HUES64 (cell line): ENCODE measurements around the gene SIRPG.

Experiments used
- H3K27ac ChIP-seq: 2 replicates; pipeline ENCODE4 v1.7.0; 2013; ENCODE audit warnings: low read depth, low read length, inconsistent platforms
- H3K27me3 ChIP-seq: 2 replicates; pipeline ENCODE4 v1.6.1; 2013; ENCODE audit warnings: mild to moderate bottlenecking, low read length; ENCODE audit not compliant: insufficient read depth
- H3K36me3 ChIP-seq: 2 replicates; pipeline ENCODE4 v1.6.1; 2013; ENCODE audit warnings: mild to moderate bottlenecking, low read length; ENCODE audit not compliant: insufficient read depth
- H3K4me1 ChIP-seq: 2 replicates; pipeline ENCODE4 v1.6.1; 2013; ENCODE audit warnings: mild to moderate bottlenecking, low read length, moderate library complexity; ENCODE audit not compliant: insufficient read depth
- H3K4me3 ChIP-seq: 2 replicates; pipeline ENCODE4 v1.5.1; 2013; ENCODE audit warnings: mild to moderate bottlenecking, low read length, moderate library complexity
- H3K9ac ChIP-seq: 2 replicates; pipeline ENCODE4 v1.6.1; 2013; ENCODE audit warnings: mild to moderate bottlenecking, low read depth, low read length
- H3K9me3 ChIP-seq: 2 replicates; pipeline ENCODE4 v1.6.1; 2013; ENCODE audit warnings: low read depth, low read length; ENCODE audit not compliant: insufficient read depth
- WGBS: fragments of 150-250, 120-280 bp; methylation state at CpG from one replicate; pipeline ENCODE4 v1.1.7; 2013; ENCODE audit warnings: missing lambda C conversion rate; 5-methylcytosine and 5-hydroxymethylcytosine counted together

The SIRPG gene

DNA sequence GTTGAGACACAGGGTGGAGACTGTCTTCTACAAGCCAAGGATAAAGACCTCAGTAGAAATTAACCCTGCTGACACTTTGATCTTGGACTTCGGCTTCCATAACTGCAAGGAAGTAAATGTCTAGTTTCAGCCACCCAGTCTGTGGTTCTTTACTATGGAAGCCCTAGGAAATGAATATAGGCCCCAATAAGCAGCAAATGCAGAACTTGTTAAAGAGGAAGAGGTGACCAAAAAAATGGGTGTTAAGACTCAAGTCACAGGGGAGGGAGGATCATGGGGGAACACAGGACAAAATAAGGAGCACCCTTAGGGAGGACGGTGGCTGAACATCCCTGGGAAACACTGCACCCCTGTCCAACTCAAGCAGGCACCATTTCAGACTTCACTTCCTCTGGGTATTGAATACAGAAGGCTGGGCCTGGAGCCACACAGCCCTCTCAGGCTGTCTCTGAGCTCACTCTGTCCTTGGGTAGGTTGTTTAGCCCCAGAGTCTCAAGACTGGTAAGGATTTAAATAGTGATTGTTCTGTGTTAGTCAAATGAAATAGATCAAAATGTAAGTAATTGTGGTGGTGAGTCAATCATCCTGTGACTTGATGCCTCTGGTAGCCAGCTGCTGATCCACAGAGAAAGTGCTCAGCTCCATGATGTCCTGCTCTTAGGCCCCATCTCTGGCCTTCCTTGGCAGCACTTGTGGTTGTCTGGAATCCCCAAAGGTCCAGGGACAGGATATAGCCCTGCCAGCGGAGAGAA lies 69.6 kb downstream of the SIRPG start:
- no CpG with 5 or more reads among the region's 3 CpGs for WGBS
- H3K36me3 ChIP-seq: no peaks in the 10 kb centered on the region
- H3K27ac ChIP-seq: no peak overlapping the region
- no peak overlapping the region for H3K9ac ChIP-seq
- no peaks in the 10 kb centered on the region for H3K27me3 ChIP-seq
- H3K9me3 ChIP-seq: no peaks in the 10 kb centered on the region
- H3K4me1 ChIP-seq: no peaks in the 10 kb centered on the region
- no peak overlapping the region for H3K4me3 ChIP-seq

DNA sequence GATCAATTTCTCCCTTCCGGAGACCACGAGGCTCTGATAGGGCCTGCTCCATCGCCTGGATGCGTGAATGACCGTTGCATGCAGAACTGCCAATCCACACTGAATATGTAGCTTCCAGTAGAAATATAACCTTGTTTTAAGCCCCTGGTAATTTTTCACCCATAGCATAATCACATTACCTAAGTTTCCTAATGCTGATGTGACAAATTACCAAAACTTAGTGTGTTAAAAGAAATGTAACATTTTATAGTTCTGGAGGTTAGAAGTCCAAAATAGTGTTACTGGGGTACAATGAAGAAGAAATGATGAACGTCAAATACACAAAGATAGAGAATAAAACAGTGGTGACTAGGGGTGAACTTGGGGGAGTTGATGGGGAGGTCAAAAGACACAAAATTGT lies 78.1 kb downstream of the SIRPG start:
- 94% methylated on average over 6 of the region's 6 CpGs for WGBS
- Histone ChIP-seq H3K4me3 (no peak overlapping the region), H3K27ac (no peak overlapping the region), H3K9ac (no peak overlapping the region), H3K27me3 (no peaks in the 10 kb centered on the region), H3K36me3 (no peaks in the 10 kb centered on the region), H3K4me1 (no peaks in the 10 kb centered on the region), H3K9me3 (no peaks in the 10 kb centered on the region)
